Measurements from ENCODE around the gene KRT7.

Gene KRT7

DNA sequence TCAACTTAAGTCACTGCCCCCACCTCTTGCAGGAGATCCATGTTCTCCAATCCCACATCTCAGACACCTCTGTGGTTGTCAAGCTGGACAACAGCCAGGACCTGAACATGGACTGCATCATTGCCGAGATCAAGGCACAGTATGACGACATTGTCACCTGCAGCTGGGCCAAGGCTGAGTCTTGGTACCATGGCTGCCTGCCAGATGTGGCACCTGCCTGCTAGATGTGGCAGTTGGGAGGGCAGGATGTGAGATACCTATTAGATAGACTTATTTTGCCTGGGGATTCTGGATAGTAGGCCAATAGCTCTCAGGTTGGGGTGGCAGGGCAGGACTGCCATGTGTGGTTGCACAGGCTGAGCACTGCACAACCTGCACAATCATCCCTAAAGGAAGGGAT is 33.5 kb downstream of the KRT7 start:
- no peaks in the 10 kb centered on the region for H3K9me2 ChIP-seq (replicated peaks; ENCODE audit: control insufficient read depth, low read length)
- TF ChIP-seq, protein P1, sequence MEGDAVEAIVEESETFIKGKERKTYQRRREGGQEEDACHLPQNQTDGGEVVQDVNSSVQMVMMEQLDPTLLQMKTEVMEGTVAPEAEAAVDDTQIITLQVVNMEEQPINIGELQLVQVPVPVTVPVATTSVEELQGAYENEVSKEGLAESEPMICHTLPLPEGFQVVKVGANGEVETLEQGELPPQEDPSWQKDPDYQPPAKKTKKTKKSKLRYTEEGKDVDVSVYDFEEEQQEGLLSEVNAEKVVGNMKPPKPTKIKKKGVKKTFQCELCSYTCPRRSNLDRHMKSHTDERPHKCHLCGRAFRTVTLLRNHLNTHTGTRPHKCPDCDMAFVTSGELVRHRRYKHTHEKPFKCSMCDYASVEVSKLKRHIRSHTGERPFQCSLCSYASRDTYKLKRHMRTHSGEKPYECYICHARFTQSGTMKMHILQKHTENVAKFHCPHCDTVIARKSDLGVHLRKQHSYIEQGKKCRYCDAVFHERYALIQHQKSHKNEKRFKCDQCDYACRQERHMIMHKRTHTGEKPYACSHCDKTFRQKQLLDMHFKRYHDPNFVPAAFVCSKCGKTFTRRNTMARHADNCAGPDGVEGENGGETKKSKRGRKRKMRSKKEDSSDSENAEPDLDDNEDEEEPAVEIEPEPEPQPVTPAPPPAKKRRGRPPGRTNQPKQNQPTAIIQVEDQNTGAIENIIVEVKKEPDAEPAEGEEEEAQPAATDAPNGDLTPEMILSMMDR (IDR thresholded peaks at IDR 0.05; ENCODE audit: low read depth, low read length, poor library complexity, severe bottlenecking) = no peak
- TF ChIP-seq EZH2phosphoT487 (IDR thresholded peaks at IDR 0.05; ENCODE audit: borderline replicate concordance, low read length) = no peak
- H3K9me3 ChIP-seq (ENCODE audit: control insufficient read depth, insufficient read depth, low read length) = no peaks in the 10 kb centered on the region
- no peaks in the 10 kb centered on the region for H3K79me2 ChIP-seq (ENCODE audit: control insufficient read depth, low read length)
- no peaks in the 10 kb centered on the region for H3F3A ChIP-seq (ENCODE audit: control insufficient read depth, insufficient read depth)
- no peaks in the 10 kb centered on the region for H3K36me3 ChIP-seq (ENCODE audit: control insufficient read depth, low read length)
- peaks cover 4% of the 10 kb centered on the region; the same call in 1 of the 2 replicates for H3K27me3 ChIP-seq (ENCODE audit: control insufficient read depth, low read length)
- no peak overlapping the region for H3K4me2 ChIP-seq (ENCODE audit: low read length)
- no peak overlapping the region for H3K4me3 ChIP-seq (ENCODE audit: low read length)
- no peaks in the 10 kb centered on the region for H4K20me1 ChIP-seq (ENCODE audit: control insufficient read depth, insufficient read depth, low read depth, low read length)
- H3K4me1 ChIP-seq (ENCODE audit: control insufficient read depth, low read length) = no peaks in the 10 kb centered on the region
- H3K27ac ChIP-seq (ENCODE audit: low read depth, low read length) = no peak overlapping the region

DNA sequence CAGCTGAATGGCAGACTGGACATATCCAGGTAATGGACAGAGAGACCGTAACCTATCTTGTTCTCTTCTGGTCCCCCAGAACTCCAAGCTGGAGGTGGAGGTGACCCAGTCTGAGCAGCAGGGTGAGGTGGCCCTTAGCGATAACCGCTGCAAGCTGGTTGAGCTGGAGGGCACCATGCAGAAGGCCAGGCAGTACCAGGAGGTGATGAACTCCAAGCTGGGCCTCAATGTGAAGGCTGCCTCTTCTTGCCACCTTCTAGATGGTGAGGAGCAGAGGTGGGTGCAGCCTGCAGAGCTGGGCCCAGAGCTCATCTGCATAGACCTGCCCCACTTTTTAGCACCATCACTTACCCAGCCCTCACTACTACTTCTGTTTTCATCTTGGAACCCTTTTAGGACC is 34.2 kb downstream of the KRT7 start:
- no peaks in the 10 kb centered on the region for H3K9me3 ChIP-seq (ENCODE audit: control insufficient read depth, insufficient read depth, low read length)
- H3K9me2 ChIP-seq (replicated peaks; ENCODE audit: control insufficient read depth, low read length) = no peaks in the 10 kb centered on the region
- H3K27ac ChIP-seq (ENCODE audit: low read depth, low read length) = no peak overlapping the region
- H3K36me3 ChIP-seq (ENCODE audit: control insufficient read depth, low read length) = no peaks in the 10 kb centered on the region
- H3K27me3 ChIP-seq (ENCODE audit: control insufficient read depth, low read length) = 0 out of 2 replicates have a peak, but pooled peaks cover 4% of the 10 kb centered on the region
- H3K4me3 ChIP-seq (ENCODE audit: low read length) = no peak overlapping the region
- no peaks in the 10 kb centered on the region for H3K4me1 ChIP-seq (ENCODE audit: control insufficient read depth, low read length)
- H3K4me2 ChIP-seq (ENCODE audit: low read length) = no peak overlapping the region
- TF ChIP-seq, protein P1 (IDR thresholded peaks at IDR 0.05; ENCODE audit: low read depth, low read length, poor library complexity, severe bottlenecking) = no peak
- TF ChIP-seq EZH2phosphoT487 (IDR thresholded peaks at IDR 0.05; ENCODE audit: borderline replicate concordance, low read length) = no peak
- no peaks in the 10 kb centered on the region for H4K20me1 ChIP-seq (ENCODE audit: control insufficient read depth, insufficient read depth, low read depth, low read length)
- no peaks in the 10 kb centered on the region for H3K79me2 ChIP-seq (ENCODE audit: control insufficient read depth, low read length)
- no peaks in the 10 kb centered on the region for H3F3A ChIP-seq (ENCODE audit: control insufficient read depth, insufficient read depth)

DNA sequence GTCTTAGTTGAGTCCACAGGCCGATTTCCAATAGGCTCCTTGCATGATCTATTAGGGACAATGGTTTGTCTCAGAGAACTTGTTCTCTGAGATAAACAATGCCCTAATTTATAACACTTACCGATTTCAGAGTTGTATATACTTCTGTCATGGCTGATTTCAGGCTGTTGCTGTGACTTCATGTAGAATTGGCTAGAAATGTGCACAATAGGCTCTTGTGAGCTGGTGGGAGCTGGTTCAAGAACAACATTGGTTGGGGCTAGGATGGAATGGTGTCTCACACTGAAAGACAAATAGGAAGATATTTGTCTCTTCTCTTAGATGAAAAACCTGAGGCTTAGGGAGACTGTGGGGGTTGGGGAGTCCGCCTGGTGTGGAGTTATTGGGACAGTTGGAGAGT is 34.7 kb downstream of the KRT7 start:
- Histone ChIP-seq H3K36me3 (ENCODE audit: control insufficient read depth, low read length) (no peaks in the 10 kb centered on the region), H3K79me2 (ENCODE audit: control insufficient read depth, low read length) (no peaks in the 10 kb centered on the region), H3K4me1 (ENCODE audit: control insufficient read depth, low read length) (no peaks in the 10 kb centered on the region), H3K4me2 (ENCODE audit: low read length) (no peak overlapping the region), H4K20me1 (ENCODE audit: control insufficient read depth, insufficient read depth, low read depth, low read length) (no peaks in the 10 kb centered on the region), H3F3A (ENCODE audit: control insufficient read depth, insufficient read depth) (no peaks in the 10 kb centered on the region), H3K9me3 (ENCODE audit: control insufficient read depth, insufficient read depth, low read length) (no peaks in the 10 kb centered on the region), H3K4me3 (ENCODE audit: low read length) (no peak overlapping the region), H3K27ac (ENCODE audit: low read depth, low read length) (no peak overlapping the region), H3K9me2 (replicated peaks; ENCODE audit: control insufficient read depth, low read length) (no peaks in the 10 kb centered on the region), H3K27me3 (ENCODE audit: control insufficient read depth, low read length) (0 out of 2 replicates have a peak, but pooled peaks cover 4% of the 10 kb centered on the region)
- TF ChIP-seq, protein P1 (IDR thresholded peaks at IDR 0.05; ENCODE audit: low read depth, low read length, poor library complexity, severe bottlenecking) = no peak
- TF ChIP-seq EZH2phosphoT487 (IDR thresholded peaks at IDR 0.05; ENCODE audit: borderline replicate concordance, low read length) = no peak
